Body of pancreas (tissue), 4 donors: Measurements from ENCODE around the gene SLC26A9.

Source experiments
- CTCF ChIP-seq, 7 experiments: fragments of 450-650 bp in 4 of 7; fragments of 200-600 bp in 3 of 7; sonication (generic) in 3 of 7; IDR thresholded peaks; one replicate each; pipeline ENCODE4 v1.5.1; 2016 to 2019; ENCODE audit warnings: antibody characterized with exemption in 7 of 7
- POLR2A ChIP-seq, 3 donors: fragments of 450-650 bp; IDR thresholded peaks; one replicate each; pipeline ENCODE4 v1.6.1; 2016; ENCODE audit warnings: antibody characterized with exemption in 3 of 3, mild to moderate bottlenecking in 2 of 3

GRCh38 chr1:205976708-205977401 is 33.6 kb upstream of the SLC26A9 start:
- no peak for TF ChIP-seq CTCF (IDR thresholded peaks at IDR 0.05)
- TF ChIP-seq POLR2A (IDR thresholded peaks at IDR 0.05): no peak
